CD14-positive monocyte (primary cell): ENCODE measurements around the gene BRINP3. TPM values are rescaled to one million over a fixed set of nuclear protein-coding genes. Genes with fewer than 3 reads are reported as not detected.

Source experiments
- DNase-seq, 3 donors: peaks; one replicate each; pipeline ENCODE4 v3.0.0-alpha.2; 2011 to 2022
- H2AFZ ChIP-seq: 2 replicates; pipeline ENCODE4 v1.6.0; 2012; ENCODE audit warnings: mild to moderate bottlenecking, low read depth, low read length, inconsistent platforms; ENCODE audit not compliant: insufficient read depth, poor library complexity, severe bottlenecking
- H3K27ac ChIP-seq, 2 donors: 1 replicate in 1 of 2; 2 replicates in 1 of 2; pipeline ENCODE4 v1.5.1; 2012 to 2013; ENCODE audit warnings: low read length in 2 of 2, control low read depth in 1 of 2, inconsistent platforms in 1 of 2, low read depth in 1 of 2, mild to moderate bottlenecking in 1 of 2
- H3K27me3 ChIP-seq, 2 donors: one replicate each; pipeline versions ENCODE4 v1.6.0 to v1.6.1; 2011 to 2013; ENCODE audit warnings: low read length in 2 of 2; ENCODE audit not compliant: control insufficient read depth in 2 of 2, insufficient read depth in 2 of 2
- H3K36me3 ChIP-seq, 2 donors: replicated peaks in 1 of 2; 1 replicate in 1 of 2; 2 replicates in 1 of 2; pipeline versions ENCODE4 v1.5.1 to v1.6.1; 2012 to 2013; ENCODE audit warnings: low read length in 2 of 2, control low read depth in 1 of 2, inconsistent platforms in 1 of 2, mild to moderate bottlenecking in 1 of 2; ENCODE audit not compliant: insufficient read depth in 2 of 2, control insufficient read depth in 1 of 2
- H3K4me1 ChIP-seq, 2 donors: 1 replicate in 1 of 2; 2 replicates in 1 of 2; pipeline versions ENCODE4 v1.5.1 to v1.6.1; 2012 to 2013; ENCODE audit warnings: low read length in 2 of 2, control low read depth in 1 of 2, inconsistent platforms in 1 of 2, mild to moderate bottlenecking in 1 of 2, moderate library complexity in 1 of 2; ENCODE audit not compliant: insufficient read depth in 2 of 2, control insufficient read depth in 1 of 2
- H3K4me2 ChIP-seq: replicated peaks from 2 replicates; pipeline ENCODE3; 2012; ENCODE audit warnings: low read length, moderate library complexity, mild to moderate bottlenecking; ENCODE audit not compliant: poor library complexity, severe bottlenecking; ENCODE audit errors: extremely low read depth
- H3K4me3 ChIP-seq, 3 experiments: fragments of 200-600 bp in 1 of 3; sonication (generic) in 1 of 3; replicated peaks in 1 of 3; 1 replicate in 2 of 3; 2 replicates in 1 of 3; pipeline ENCODE4 v1.5.1; 2011 to 2013; ENCODE audit warnings: low read length in 3 of 3, mild to moderate bottlenecking in 3 of 3, control low read depth in 2 of 3, low read depth in 2 of 3, inconsistent platforms in 1 of 3, moderate library complexity in 1 of 3
- H3K79me2 ChIP-seq: 2 replicates; pipeline ENCODE4 v1.6.0; 2012; ENCODE audit warnings: mild to moderate bottlenecking, control low read depth, inconsistent platforms, low read length, moderate library complexity; ENCODE audit not compliant: insufficient read depth
- H3K9ac ChIP-seq: 2 replicates; pipeline ENCODE4 v1.6.0; 2017; ENCODE audit warnings: low read length, mild to moderate bottlenecking; ENCODE audit not compliant: insufficient read depth, poor library complexity, severe bottlenecking
- H3K9me3 ChIP-seq, 2 donors: replicated peaks in 1 of 2; 1 replicate in 1 of 2; 2 replicates in 1 of 2; pipeline versions ENCODE4 v1.5.1 to v1.6.1; 2012 to 2013; ENCODE audit warnings: low read length in 2 of 2, control low read depth in 1 of 2; ENCODE audit not compliant: control insufficient read depth in 1 of 2, insufficient read depth in 1 of 2
- H4K20me1 ChIP-seq: 2 replicates; pipeline ENCODE4 v1.6.0; 2012; ENCODE audit warnings: mild to moderate bottlenecking, low read length, control low read depth, moderate library complexity; ENCODE audit not compliant: insufficient read depth
- H3K27ac Mint-ChIP-seq, 7 donors: one replicate each; pipeline ENCODE4 v1.8.0; 2020; ENCODE audit warnings: mild to moderate bottlenecking in 7 of 7, mixed read lengths in 7 of 7, moderate library complexity in 6 of 7, inconsistent platforms in 2 of 7
- H3K27me3 Mint-ChIP-seq, 3 donors: one replicate each; pipeline ENCODE4 v1.8.0; 2021 to 2022; ENCODE audit warnings: low read depth in 3 of 3, mild to moderate bottlenecking in 3 of 3, mixed read lengths in 3 of 3, moderate library complexity in 3 of 3, inconsistent platforms in 1 of 3
- H3K36me3 Mint-ChIP-seq, 2 donors: one replicate each; pipeline ENCODE4 v1.8.0; 2020; ENCODE audit warnings: mixed read lengths in 2 of 2, inconsistent platforms in 1 of 2, mild to moderate bottlenecking in 1 of 2
- H3K4me1 Mint-ChIP-seq: one replicate; pipeline ENCODE4 v1.8.0; 2020; ENCODE audit warnings: mild to moderate bottlenecking, mixed read lengths
- H3K4me3 Mint-ChIP-seq, 2 donors: one replicate each; pipeline ENCODE4 v1.8.0; 2020; ENCODE audit warnings: mild to moderate bottlenecking in 2 of 2, mixed read lengths in 2 of 2, moderate library complexity in 1 of 2
- H3K9me3 Mint-ChIP-seq, 7 donors: one replicate each; pipeline ENCODE4 v1.8.0; 2020 to 2022; ENCODE audit warnings: mixed read lengths in 7 of 7, mild to moderate bottlenecking in 6 of 7, moderate library complexity in 6 of 7, inconsistent platforms in 2 of 7
- WGBS: methylation state at CpG from one replicate; pipeline ENCODE4 v1.1.5; 2013; ENCODE audit warnings: missing lambda C conversion rate; ENCODE audit not compliant: insufficient coverage; 5-methylcytosine and 5-hydroxymethylcytosine counted together
- intact Hi-C, 2 donors: fragments of 100-400 bp; cut with micrococcal nuclease; formaldehyde crosslinking; loops; one replicate each; pipeline versions ENCODE4 v1.15.0 to v1.15.1; 2023
- polyA plus RNA-seq, 3 donors: library from polyadenylated mRNA; depleted of rRNA in 1 of 3; unstranded in 2 of 3; stranded (reverse) in 1 of 3; fragments of 300-500 nt in 2 of 3; fragments of >200 nt in 1 of 3; fragmentation: Illumina TruSeq in 2 of 3; gene quantifications; 1 replicate in 2 of 3; 2 replicates in 1 of 3; pipeline ENCODE4 v1.2.3, GENCODE V29; 2012 to 2021
- TF ChIP-seq, protein P1 (sequence below): fragments of 200-600 bp; IDR thresholded peaks from one replicate; pipeline ENCODE4 v1.8.0; 2022; ENCODE audit warnings: antibody characterized with exemption, mild to moderate bottlenecking

BRINP3 gene
- polyA plus RNA-seq, 3 donors = not detected

- TF ChIP-seq, protein P1, sequence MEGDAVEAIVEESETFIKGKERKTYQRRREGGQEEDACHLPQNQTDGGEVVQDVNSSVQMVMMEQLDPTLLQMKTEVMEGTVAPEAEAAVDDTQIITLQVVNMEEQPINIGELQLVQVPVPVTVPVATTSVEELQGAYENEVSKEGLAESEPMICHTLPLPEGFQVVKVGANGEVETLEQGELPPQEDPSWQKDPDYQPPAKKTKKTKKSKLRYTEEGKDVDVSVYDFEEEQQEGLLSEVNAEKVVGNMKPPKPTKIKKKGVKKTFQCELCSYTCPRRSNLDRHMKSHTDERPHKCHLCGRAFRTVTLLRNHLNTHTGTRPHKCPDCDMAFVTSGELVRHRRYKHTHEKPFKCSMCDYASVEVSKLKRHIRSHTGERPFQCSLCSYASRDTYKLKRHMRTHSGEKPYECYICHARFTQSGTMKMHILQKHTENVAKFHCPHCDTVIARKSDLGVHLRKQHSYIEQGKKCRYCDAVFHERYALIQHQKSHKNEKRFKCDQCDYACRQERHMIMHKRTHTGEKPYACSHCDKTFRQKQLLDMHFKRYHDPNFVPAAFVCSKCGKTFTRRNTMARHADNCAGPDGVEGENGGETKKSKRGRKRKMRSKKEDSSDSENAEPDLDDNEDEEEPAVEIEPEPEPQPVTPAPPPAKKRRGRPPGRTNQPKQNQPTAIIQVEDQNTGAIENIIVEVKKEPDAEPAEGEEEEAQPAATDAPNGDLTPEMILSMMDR = no peak
- Histone ChIP-seq H4K20me1 (no peaks in the 10 kb centered on the region), H3K4me1 (no peaks in the 10 kb centered on the region), H3K4me2 (no peak overlapping the region), H2AFZ (no peak overlapping the region), H3K9me3 (peaks cover 0 to under 1% of the 10 kb centered on the region in 2 donors), H3K27ac (no peak overlapping the region), H3K36me3 (no peaks in the 10 kb centered on the region), H3K79me2 (no peaks in the 10 kb centered on the region), H3K4me3 (no peak overlapping the region), H3K27me3 (no peaks in the 10 kb centered on the region), H3K9ac (no peak overlapping the region)
- no CpG with 5 or more reads among the region's 2 CpGs for WGBS
- no peak for DNase-seq
- H3K36me3 Mint-ChIP-seq = no peaks in the 10 kb centered on the region
- H3K4me3 Mint-ChIP-seq = no peak overlapping the region
- peaks cover 0 to 8% (median 2%) of the 10 kb centered on the region in 7 donors for H3K9me3 Mint-ChIP-seq
- intact Hi-C loops = no loop called here
- no peak overlapping the region for H3K27ac Mint-ChIP-seq
- H3K27me3 Mint-ChIP-seq = no peaks in the 10 kb centered on the region
- no peaks in the 10 kb centered on the region for H3K4me1 Mint-ChIP-seq
Observed at GRCh38 chr1:190226006-190226405, 251.7 kb downstream of the BRINP3 start.

DNA sequence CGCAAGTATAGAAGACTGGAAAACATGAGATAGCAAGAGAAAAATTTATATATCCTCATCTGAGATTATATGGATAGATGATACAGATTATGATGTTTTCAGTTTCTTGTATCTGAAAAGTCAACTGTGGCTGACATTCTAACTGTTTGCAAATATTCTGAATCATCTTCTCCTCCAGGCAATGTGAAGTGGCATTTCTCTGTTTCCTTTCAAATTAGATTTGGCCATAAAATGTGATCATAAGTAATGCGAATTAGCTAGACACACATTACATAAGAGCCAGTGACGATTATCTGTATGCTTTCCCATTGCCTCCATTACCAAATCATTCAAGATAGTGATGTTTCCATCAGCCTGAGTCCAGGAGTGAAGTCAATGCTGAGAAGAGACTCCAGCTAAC, 265.2 kb downstream of the BRINP3 start:
- peaks cover 0 to 5% (median 0%) of the 10 kb centered on the region in 7 donors for H3K9me3 Mint-ChIP-seq
- H3K27ac Mint-ChIP-seq = no peak overlapping the region
- TF ChIP-seq, protein P1 = no peak
- no peaks in the 10 kb centered on the region for H3K4me1 Mint-ChIP-seq
- no peak for DNase-seq
- H2AFZ ChIP-seq = no peak overlapping the region
- H3K27me3 ChIP-seq = no peaks in the 10 kb centered on the region
- H3K9me3 ChIP-seq = no peaks in the 10 kb centered on the region
- H3K36me3 ChIP-seq = no peaks in the 10 kb centered on the region
- H3K4me3 Mint-ChIP-seq = no peak overlapping the region
- H3K4me2 ChIP-seq = no peak overlapping the region
- H3K4me3 ChIP-seq = no peak overlapping the region
- no peaks in the 10 kb centered on the region for H4K20me1 ChIP-seq
- no peak overlapping the region for H3K9ac ChIP-seq
- intact Hi-C loops = no loop called here
- no CpG with 5 or more reads among the region's 3 CpGs for WGBS
- no peaks in the 10 kb centered on the region for H3K27me3 Mint-ChIP-seq
- no peaks in the 10 kb centered on the region for H3K4me1 ChIP-seq
- no peaks in the 10 kb centered on the region for H3K36me3 Mint-ChIP-seq
- no peak overlapping the region for H3K27ac ChIP-seq
- H3K79me2 ChIP-seq = no peaks in the 10 kb centered on the region
